ENCODE data around the gene FHOD1. TPM values are rescaled to one million over a fixed set of nuclear protein-coding genes. Genes with fewer than 3 reads are reported as not detected.

The FHOD1 gene
- total and polyA plus RNA-seq, 2 of the 13 experiments (the other 11 are each of a cell fraction or from before 2014, with no cell fraction given): 20.0 to 20.8 TPM

GRCh38 chr16:67226804-67227566 lies 20.3 kb downstream of the FHOD1 start, which contains the start of gene TMEM208 (continued):
- TF ChIP-seq ZNF142 (CRISPR knock-in tag; IDR thresholded peaks at IDR 0.05): peak; percentile 80; the same call in 1 of the 2 replicates
- TF ChIP-seq GMEB2 (CRISPR knock-in tag; IDR thresholded peaks at IDR 0.05; ENCODE audit: low read depth): peak; percentile 69
- TF ChIP-seq KDM3A (CRISPR knock-in tag; IDR thresholded peaks at IDR 0.05; ENCODE audit: low read depth): peak; percentile 85; the same call in 1 of the 2 replicates
- TF ChIP-seq ZC3H13 (CRISPR knock-in tag; IDR thresholded peaks at IDR 0.05): peak; percentile 86
- no peak for TF ChIP-seq MBNL3 (CRISPR knock-in tag; conservative IDR thresholded peaks at IDR 0.05)
- no peak for TF ChIP-seq ZNF282 (IDR thresholded peaks at IDR 0.05; ENCODE audit: partially characterized antibody)
- TF ChIP-seq, protein P1, sequence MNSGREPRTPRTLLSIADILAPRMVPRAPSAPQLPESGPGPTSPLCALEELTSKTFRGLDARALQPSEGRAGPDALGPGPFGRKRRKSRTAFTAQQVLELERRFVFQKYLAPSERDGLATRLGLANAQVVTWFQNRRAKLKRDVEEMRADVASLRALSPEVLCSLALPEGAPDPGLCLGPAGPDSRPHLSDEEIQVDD (CRISPR knock-in tag; IDR thresholded peaks at IDR 0.05; ENCODE audit: borderline replicate concordance): peak; percentile 18; the same call in 1 of the 2 replicates
- no peak for TF ChIP-seq NFRKB (IDR thresholded peaks at IDR 0.05)
- no peak for TF ChIP-seq MLLT10 (CRISPR knock-in tag; IDR thresholded peaks at IDR 0.05)
- TF ChIP-seq ZNF781 (CRISPR knock-in tag; IDR thresholded peaks at IDR 0.05; ENCODE audit: borderline replicate concordance, not compliant biosample characterization): peak; percentile 38
- 0 out of 2 replicates have a peak, but pooled peaks have one; percentile 55 for TF ChIP-seq ZBTB42 (CRISPR knock-in tag; IDR thresholded peaks at IDR 0.05)
- 0 out of 2 replicates have a peak, but pooled peaks have one; percentile 73 for TF ChIP-seq ZNF383 (CRISPR knock-in tag; IDR thresholded peaks at IDR 0.05; ENCODE audit: borderline replicate concordance)
- TF ChIP-seq ZNF607 (CRISPR knock-in tag; IDR thresholded peaks at IDR 0.05; ENCODE audit: borderline replicate concordance): peak; percentile 92
- peak; percentile 37; the same call in 1 of the 2 replicates for TF ChIP-seq GFI1 (CRISPR knock-in tag; IDR thresholded peaks at IDR 0.05; ENCODE audit: borderline replicate concordance)
- TF ChIP-seq PHF8 (CRISPR knock-in tag; IDR thresholded peaks at IDR 0.05): peak; percentile 89
- 0 out of 2 replicates have a peak, but pooled peaks have one; percentile 63 for TF ChIP-seq POLR2AphosphoS2 (IDR thresholded peaks at IDR 0.05; ENCODE audit: low read depth, low read length)
- peak; percentile 37 for TF ChIP-seq TAF15 (IDR thresholded peaks at IDR 0.05; ENCODE audit: low read depth, low read length, poor library complexity, severe bottlenecking)
- TF ChIP-seq MAF1 (CRISPR knock-in tag; IDR thresholded peaks at IDR 0.05; ENCODE audit: borderline replicate concordance): peak; percentile 54; the same call in 1 of the 2 replicates
- no peak for TF ChIP-seq NBN (conservative IDR thresholded peaks at IDR 0.05)
- peak; percentile 69 for TF ChIP-seq ZNF740 (CRISPR knock-in tag; IDR thresholded peaks at IDR 0.05)
- TF ChIP-seq ZSCAN31 (CRISPR knock-in tag; IDR thresholded peaks at IDR 0.05; ENCODE audit: low read depth): peak; percentile 37; the same call in 1 of the 2 replicates
- TF ChIP-seq ZBTB7B (CRISPR knock-in tag; IDR thresholded peaks at IDR 0.05): peak; percentile 58
- TF ChIP-seq KLF9 (CRISPR knock-in tag; IDR thresholded peaks at IDR 0.05; ENCODE audit: low read depth): peak; percentile 76
